CD4-positive, alpha-beta T cell treated with Interleukin-10 for 1 hour (primary cell): ENCODE data around the gene MOB4.
"Not testable (repeated sequence)": the region's sequence is repeated elsewhere in the genome, so short reads cannot be mapped to it uniquely, and the experiment has no call there.

Source experiments
- DNase-seq: peaks from one replicate; pipeline ENCODE4 v3.0.0-alpha.2; 2020

MOB4 gene

GRCh38 chr2:197515315-197515738, 539 bp upstream of the MOB4 start:
- no peak for DNase-seq

- no peak for DNase-seq
Measured at GRCh38 chr2:197516393-197516761, 511 bp downstream of the MOB4 start.

GRCh38 chr2:197517150-197517549, 1.3 kb downstream of the MOB4 start:
- DNase-seq = no peak

DNA sequence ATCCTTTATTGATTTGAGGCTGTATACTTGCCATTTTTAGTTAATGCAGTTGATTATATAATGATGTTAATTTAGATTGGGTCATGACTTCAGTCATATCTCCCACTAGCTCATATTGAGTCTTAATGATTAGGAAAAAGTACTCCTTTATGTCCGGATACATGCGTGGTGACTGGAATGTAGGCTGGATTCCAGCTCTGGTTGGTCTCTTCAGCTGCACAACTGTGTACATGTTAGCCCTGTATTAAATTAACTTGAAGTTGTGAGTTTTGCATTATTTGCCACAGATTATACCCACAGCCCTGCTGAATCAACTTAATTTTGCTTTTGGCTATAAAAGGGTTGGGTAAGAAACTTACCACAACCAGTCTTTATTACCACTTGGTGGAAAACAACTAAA, 22.5 kb downstream of the MOB4 start:
- no peak for DNase-seq

- DNase-seq = no peak
Measured at GRCh38 chr2:197539734-197540133, 23.9 kb downstream of the MOB4 start.

DNA sequence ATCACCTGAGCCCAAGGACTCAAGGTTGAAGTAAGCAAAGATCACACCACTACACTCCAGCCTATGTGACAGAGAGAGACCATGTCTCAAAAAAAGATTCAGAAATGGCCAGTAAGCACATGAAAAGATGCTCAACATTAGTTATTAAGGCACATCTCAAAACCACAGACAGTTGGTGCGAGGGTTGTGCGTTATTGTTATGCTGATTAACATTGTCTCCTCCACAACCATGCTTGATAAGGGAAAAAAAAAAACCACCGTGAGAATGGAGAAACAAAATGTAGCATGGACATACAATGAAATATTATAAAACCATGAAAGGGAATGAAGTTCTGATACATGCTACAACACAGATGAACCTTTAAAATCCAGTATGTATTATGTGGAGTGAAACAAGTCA, 27.3 kb downstream of the MOB4 start:
- no peak for DNase-seq

GRCh38 chr2:197547163-197547900, 31.5 kb downstream of the MOB4 start:
- DNase-seq = no peak

DNA sequence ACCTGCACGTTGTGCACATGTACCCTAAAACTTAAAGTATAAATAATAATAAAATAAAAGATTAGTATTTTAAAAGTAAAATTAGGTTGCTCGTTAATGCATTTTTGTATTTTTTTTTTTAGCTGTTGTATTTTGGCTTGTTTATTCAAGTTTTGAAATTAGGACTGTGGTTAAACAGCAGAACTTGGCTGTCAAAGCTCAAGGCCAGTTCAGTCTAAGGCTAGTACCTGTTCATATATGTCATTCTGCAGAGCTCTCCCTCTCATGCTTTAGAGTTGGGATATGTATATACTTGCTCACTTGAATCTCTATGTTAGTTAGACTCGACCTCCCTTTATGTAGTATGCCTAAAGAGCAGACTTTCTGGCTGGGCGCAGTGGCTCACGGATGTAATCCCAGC, 32.7 kb downstream of the MOB4 start:
- no peak for DNase-seq

DNA sequence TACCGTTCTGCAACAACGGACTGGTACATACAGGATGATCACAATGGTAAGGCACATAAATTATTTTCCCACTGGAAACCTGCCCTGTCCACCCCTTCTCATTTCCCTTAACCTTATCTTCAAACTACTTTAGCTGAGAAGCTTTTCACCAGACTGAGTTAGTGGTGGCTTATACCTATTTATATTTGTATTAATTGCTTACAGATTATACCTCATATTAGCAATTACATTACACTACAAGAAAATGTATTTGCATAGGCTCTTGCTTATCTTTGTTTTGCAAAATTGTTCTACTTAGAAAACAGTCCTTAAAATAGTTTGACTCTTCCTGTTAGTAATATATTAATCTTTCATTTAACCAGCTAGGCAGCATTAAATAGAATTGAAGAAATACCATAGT, 35.4 kb downstream of the MOB4 start:
- DNase-seq = not testable (repeated sequence)

DNA sequence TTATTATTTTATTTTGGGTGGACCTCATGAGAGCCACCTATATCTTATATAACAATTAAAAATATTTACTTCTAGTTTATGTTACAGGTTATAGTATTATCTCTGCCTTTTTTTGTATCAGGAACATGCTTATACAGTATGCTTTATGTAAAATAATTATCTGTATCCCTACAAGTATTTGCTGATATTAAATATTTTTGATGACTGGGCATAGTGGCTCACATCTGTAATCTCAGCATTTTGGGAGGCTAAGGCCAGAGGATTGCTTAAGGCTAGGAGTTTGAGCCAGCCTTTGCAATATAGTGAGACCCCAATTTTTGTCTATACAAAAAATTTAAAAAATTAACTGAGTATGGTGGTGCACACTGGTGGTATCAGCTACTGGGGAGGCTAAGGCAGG, 39.6 kb downstream of the MOB4 start:
- no peak for DNase-seq

DNA sequence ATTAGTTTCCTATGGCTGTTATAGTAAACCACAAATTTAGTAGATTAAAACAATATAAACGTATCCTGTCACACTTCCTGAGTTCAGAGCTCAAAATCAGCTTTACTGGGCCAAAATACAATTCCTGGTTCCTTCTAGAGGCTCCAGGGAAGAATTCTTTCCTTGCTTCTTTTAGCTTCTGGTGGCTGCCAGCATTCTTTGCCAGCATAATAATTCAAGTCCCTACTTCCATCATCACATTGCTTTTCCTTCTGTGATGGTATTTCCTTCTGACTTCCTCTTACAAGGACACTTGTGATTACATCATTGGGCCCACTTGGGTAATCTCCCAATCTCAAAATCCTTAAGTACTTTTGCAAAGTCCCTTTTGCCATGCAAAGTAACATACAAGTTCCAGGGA, 40.6 kb downstream of the MOB4 start:
- no peak for DNase-seq

DNA sequence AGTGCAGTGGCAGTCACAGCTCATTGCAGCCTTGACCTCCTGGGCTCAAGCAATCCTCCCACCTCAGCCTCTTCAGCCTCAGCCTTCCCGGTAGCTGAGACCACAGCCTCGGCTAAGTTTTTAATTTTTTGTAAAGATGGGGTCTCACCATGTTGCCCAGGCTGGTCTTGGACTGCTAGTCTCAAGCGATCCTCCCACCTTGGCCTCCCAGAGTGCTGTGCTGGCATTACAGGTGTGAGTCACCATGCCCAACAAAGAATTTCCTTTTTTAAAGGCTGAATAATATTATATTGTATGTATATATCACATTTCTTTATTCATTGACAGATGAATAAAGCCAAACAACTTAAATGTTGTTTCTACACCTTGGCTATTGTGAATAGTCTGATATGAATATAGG, 42.5 kb downstream of the MOB4 start:
- no peak for DNase-seq

DNA sequence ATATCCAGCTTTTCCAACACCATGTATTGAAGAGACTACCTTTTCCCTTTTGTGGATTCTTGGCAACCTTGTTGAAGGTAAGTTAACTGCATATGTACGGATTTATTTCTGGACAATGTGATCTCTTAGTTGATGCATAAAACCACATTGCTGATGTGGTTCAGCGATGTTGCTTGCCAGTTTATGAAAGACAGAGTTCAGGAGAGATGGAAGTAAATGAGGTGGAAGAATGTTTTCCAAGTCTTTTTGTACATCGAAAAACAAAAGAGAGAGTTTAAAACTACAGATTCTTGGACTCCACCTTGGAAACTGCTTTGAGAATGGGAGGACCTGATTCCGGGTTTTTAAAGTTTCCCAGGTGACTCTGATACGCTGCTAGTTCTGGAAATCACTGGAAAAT, 43.8 kb downstream of the MOB4 start:
- no peak for DNase-seq

- no peak for DNase-seq
Measured at GRCh38 chr2:197560146-197560665, 44.3 kb downstream of the MOB4 start.

DNA sequence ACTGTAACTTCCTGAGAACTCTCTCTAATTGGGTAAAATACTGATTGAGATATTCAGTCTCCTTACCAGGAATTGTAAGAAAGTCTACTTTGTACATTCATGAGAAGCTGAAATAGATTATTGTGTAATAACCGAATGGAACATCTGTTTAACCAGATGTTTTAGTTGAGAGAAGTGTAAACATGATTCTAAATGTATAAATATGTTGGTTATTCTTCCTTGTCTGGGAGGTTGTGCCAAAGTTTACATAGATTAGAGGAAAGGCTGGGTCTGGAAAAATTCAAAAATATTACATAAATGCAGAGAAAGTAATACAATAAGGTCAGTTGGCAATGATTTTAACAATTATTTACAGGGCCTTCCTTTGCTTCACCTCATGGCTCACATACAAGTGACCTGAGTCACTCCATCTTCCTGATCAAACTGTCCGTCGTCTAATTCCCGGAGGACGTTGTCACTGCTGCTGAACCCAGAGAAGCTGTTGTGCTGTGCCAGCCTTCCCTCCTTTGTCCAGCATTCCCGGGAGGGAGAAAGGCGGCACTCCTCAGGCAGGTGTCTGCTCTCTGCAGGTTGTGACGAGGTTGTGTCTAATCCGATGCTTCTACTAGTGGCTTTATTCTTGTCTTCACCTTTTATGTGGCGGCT, 55.9 kb downstream of the MOB4 start:
- no peak for DNase-seq

DNA sequence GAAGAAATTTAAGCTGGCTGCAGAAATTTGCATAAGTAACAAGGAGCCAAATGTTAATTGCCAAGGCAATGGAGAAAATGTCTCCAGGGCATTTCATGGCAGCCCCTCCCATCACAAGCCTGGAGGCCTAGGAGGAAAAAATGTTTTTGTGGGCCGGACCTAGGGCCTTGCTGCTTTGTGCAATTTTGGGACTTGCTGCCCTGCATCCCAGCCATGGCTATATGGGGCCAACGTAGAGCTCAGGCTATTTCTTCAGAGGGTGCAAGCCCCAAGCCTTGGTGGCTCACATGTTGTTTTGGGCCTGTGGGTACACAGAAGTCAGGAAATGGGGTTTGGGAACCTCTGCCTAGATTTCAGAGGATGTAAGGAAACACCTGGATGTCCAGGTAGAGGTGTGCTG, 57.7 kb downstream of the MOB4 start:
- DNase-seq = no peak

- DNase-seq = no peak
Measured at GRCh38 chr2:197575987-197576386, 60.1 kb downstream of the MOB4 start.

- no peak for DNase-seq
Measured at GRCh38 chr2:197576631-197577030, 60.8 kb downstream of the MOB4 start.

GRCh38 chr2:197577446-197577845, 61.6 kb downstream of the MOB4 start:
- no peak for DNase-seq

DNA sequence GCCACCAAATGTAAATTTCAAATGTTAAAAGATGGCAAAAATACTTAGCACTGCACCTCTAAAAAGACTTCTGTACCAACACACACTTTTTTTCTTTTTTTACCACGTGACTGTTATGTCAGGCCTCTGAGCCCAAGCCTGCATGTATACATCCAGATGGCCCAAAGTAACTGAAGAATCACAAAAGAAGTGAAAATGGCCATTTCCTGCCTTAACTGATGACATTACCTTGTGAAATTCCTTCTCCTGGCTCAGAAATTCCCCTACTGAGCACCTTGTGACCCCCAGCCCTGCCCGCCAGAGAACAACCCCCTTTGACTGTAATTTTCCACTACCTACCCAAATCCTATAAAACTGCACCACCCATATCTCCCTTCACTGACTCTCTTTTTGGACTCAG, 62.4 kb downstream of the MOB4 start:
- DNase-seq = not testable (repeated sequence)

DNA sequence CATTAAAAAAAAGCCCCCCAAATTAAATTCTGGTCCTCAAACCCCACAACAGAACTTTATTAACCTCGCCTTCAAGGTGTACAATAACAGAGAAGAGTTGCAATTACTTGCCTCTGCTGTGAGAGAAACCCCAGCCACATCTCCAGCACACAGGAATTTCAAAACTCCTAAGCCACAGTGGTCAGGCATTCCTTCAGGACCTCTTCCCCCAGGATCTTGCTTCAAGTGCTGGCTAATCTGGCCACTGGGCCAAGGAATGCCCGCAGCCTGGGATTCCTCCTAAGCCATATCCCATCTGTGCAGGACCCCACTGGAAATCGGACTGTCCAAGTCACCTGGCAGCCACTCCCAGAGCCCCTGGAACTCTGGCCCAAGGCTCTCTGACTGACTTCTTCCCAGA, 64.3 kb downstream of the MOB4 start:
- not testable (repeated sequence) for DNase-seq

DNA sequence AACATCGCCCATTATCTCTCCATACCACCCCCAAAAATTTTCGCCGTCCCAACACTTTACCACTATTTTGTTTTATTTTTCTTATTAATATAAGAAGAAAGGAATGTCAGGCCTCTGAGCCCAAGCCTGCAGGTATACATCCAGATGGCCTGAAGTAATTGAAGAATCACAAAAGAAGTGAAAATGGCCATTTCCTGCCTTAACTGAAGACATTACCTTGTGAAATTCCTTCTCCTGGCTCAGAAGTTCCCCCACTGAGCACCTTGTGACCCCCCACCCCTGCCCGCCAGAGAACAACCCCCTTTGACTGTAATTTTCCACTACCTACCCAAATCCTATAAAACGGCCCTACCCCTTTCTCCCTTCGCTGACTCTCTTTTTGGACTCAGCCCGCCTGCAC, 71.4 kb downstream of the MOB4 start:
- not testable (repeated sequence) for DNase-seq

DNA sequence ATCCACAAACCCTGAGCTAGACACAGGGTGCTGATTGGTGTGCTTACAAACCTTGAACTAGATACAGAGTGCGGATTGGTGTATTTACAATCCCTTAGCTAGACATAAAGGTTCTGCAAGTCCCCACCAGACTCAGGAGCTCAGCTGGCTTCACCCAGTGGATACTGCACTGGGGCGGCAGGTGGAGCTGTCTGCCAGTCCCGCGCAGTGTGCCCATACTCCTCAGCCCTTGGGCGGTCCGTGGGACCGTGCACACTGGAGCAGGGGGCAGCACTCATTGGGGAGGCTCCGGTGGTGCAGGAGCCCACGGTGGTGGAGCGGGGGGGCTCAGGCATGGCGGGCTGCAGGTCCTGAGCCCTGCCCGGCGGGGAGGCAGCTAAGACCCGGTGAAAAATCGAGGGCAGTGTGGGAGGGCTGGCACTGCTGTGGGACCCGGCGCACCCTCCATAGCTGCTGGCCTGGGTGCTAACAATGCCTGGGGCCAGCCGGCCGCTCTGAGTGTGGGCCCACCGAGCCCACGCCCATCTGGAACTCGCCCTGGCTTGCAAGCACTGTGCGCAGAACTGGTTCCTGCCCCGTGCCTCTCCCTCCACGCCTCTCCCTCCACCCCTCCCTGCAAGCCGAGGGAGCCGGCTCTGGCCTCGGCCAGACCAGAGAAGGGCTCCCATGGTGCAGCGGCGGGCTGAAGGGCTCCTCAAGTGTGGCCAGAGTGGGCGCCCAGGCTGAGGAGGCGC, 75.6 kb downstream of the MOB4 start:
- DNase-seq = no peak

DNA sequence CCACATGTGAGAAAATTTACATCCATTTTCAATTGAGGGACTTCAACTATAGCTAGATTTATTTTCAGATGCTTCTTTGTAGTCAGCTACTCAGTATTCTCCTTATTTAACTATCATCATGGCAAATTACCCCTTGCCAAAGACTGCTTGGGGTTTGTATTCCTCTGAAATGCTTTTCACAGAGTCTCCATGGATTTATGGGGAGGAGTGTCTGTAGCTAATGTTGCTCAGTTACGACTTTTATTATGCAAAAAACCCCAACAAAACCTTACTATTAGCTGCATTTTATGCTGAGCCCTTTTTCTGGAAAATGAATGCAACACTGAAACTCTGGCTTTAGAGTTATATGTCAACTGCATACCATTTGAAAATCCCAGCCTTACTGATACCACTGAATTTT, 80.9 kb downstream of the MOB4 start:
- no peak for DNase-seq
